Activated CD4-positive, alpha-beta T cell treated with anti-CD3 and anti-CD28 coated beads, Interleukin-2, amount 10 ng/mL, durations not matched to agents 7 days and 5 days (primary cell): ENCODE results near the gene ASTN2. TPM values are rescaled to one million over a fixed set of nuclear protein-coding genes. Genes with fewer than 3 reads are reported as not detected.

Experiments
- CTCF ChIA-PET: fragments of 350-600 bp; sonication (Branson Sonifier 250); formaldehyde crosslinking; loops from one replicate; lab custom pipeline; 2021; ENCODE audit warnings: antibody characterized with exemption; lab: Charles Lee
- POLR2A ChIA-PET: fragments of 350-600 bp; sonication (Branson Sonifier 250); formaldehyde crosslinking; loops from one replicate; lab custom pipeline; 2021; ENCODE audit warnings: antibody characterized with exemption; lab: Charles Lee
- DNase-seq: peaks from one replicate; pipeline ENCODE4 v3.0.0-alpha.2; 2020
- H3K27ac Mint-ChIP-seq: one replicate; pipeline ENCODE4 v1.8.0; 2021; ENCODE audit warnings: mild to moderate bottlenecking, moderate library complexity, mixed read lengths
- H3K27me3 Mint-ChIP-seq: one replicate; pipeline ENCODE4 v1.8.0; 2021; ENCODE audit warnings: mixed read lengths
- H3K36me3 Mint-ChIP-seq: one replicate; pipeline ENCODE4 v1.8.0; 2021; ENCODE audit warnings: low read depth, mixed read lengths
- H3K4me1 Mint-ChIP-seq: one replicate; pipeline ENCODE4 v1.8.0; 2021; ENCODE audit warnings: mixed read lengths
- H3K4me3 Mint-ChIP-seq: one replicate; pipeline ENCODE4 v1.8.0; 2021; ENCODE audit warnings: mild to moderate bottlenecking, moderate library complexity, mixed read lengths
- H3K9me3 Mint-ChIP-seq: one replicate; pipeline ENCODE4 v1.8.0; 2021; ENCODE audit warnings: mixed read lengths
- total RNA-seq, 2 experiments: library from RNA; stranded (reverse); gene quantifications; one replicate each; pipeline ENCODE4 v1.2.3, GENCODE V29; 2021

Gene ASTN2
- total RNA-seq, 2 experiments from 2014 or later, result 3.2 to 4.1 TPM

DNA sequence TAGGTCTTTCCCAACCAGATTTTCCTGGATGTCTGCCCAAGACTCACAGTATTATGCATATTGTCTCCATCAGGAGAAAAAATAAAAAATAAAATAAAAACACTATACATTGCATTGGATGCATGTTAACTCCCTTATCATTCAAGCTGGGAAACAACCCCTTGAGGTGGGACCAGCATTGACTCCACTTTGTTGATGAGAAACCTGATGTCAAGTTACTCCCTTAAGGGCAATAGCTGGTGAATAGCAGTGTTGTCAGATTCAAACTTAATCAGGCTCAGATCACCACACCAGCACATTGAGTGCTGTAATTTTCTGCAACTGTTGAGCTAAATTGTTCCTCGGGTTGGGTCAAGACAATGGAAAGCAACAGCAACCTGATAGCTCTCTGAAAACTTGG lies 991.7 kb downstream of the ASTN2 start:
- ChIA-PET POLR2A (no interaction called here), CTCF (no interaction called here)
- Mint-ChIP-seq H3K27ac (no peak overlapping the region), H3K27me3 (no peaks in the 10 kb centered on the region), H3K4me1 (no peaks in the 10 kb centered on the region), H3K9me3 (no peaks in the 10 kb centered on the region), H3K4me3 (no peak overlapping the region), H3K36me3 (no peaks in the 10 kb centered on the region)
- no peak for DNase-seq

DNA sequence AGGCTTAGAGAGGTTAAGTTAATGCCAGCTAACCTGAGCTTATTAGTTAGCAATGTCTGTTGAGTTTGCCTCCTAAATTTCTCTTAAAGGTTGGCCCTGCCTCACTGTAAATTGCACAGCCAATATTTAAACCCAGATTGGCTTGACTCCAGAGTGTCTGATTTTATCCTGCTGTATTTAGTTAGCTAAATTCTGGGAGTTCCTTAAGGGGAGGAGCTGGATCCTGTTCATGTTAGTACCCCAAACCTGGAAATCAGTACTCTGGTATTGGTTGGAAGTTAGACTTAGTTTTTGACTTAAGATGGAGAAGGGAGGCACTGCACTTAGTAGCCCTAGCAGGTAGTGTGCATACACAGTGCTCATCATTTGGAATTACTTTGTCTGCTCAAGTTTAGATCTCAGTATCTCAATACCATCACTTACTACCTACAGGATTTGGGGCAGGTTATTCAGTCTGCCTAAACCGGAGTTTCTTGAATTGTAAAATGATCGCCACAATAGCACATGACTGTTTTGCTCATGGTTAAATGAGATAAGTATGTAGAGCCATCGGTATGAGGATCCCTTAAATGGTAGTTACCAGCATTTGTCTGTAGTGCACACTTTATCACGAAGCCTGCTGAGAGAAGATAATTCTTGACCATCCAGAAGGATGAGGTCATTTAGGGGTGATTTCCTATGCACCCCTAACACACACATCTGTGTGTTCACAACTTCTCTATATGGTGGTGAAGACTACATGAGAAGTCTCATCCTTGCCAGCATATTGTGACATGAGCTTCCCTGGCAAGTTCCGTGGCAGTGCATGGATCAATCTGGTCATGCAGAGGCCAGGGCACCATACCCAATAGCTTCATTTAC lies 992.5 kb downstream of the ASTN2 start:
- no peak overlapping the region for H3K27ac Mint-ChIP-seq
- ChIA-PET CTCF (no interaction called here), POLR2A (no interaction called here)
- H3K36me3 Mint-ChIP-seq, result no peaks in the 10 kb centered on the region
- no peaks in the 10 kb centered on the region for H3K9me3 Mint-ChIP-seq
- no peaks in the 10 kb centered on the region for H3K4me1 Mint-ChIP-seq
- H3K4me3 Mint-ChIP-seq, result no peak overlapping the region
- DNase-seq, result no peak
- H3K27me3 Mint-ChIP-seq, result no peaks in the 10 kb centered on the region

DNA sequence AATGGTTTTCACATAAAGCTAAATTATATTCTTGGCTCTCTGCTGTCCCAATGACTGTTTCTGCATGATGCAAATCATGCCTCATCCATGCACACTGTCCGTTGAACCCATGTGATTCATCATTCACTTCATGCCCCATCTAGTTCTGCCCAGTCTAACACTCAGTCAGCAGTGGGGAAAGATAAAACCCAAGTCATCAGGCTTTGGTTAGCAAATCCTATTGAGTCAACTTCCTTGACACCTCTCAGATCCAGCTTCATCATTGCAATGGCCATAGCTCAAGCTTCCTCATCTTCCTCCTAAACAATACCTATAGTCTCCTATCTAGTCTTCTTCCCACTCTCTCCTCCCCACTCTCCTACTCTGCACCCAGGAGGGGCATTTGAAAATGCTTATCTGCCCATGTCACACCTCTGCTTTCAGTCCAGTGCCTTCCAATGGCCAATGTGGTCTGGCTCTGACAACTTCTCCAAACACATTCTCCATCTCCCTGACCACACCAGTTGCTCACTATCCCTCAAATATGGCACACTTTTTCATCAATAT lies 993.8 kb downstream of the ASTN2 start:
- H3K27me3 Mint-ChIP-seq, result no peaks in the 10 kb centered on the region
- no peaks in the 10 kb centered on the region for H3K4me1 Mint-ChIP-seq
- H3K27ac Mint-ChIP-seq, result no peak overlapping the region
- POLR2A ChIA-PET, result no interaction called here
- no peaks in the 10 kb centered on the region for H3K36me3 Mint-ChIP-seq
- no peak overlapping the region for H3K4me3 Mint-ChIP-seq
- no peak for DNase-seq
- CTCF ChIA-PET, result no interaction called here
- H3K9me3 Mint-ChIP-seq, result no peaks in the 10 kb centered on the region

DNA sequence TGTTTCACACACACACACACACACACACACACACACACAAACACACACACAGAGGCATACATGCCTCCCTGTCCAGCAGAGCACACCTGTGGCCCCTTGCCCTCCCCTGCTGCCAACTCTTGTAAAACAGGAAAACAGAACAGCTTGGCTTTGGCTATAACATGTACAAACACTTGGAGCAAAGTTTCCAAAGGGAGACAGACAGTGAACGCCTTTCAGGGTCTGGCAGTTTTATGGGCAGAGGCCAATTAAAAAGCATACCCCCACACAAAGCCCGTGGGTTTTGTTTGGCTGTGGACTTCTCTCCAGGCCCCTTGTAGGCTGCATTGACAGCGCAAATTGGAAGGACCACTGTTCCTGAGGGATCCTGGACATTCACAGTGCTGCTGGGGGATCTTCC lies 995.7 kb downstream of the ASTN2 start:
- Mint-ChIP-seq H3K4me3 (no peak overlapping the region), H3K27ac (no peak overlapping the region), H3K9me3 (no peaks in the 10 kb centered on the region), H3K27me3 (no peaks in the 10 kb centered on the region), H3K36me3 (no peaks in the 10 kb centered on the region), H3K4me1 (no peaks in the 10 kb centered on the region)
- no peak for DNase-seq
- ChIA-PET POLR2A (no interaction called here), CTCF (interaction anchor here (1.0 kb wide), 1 partner anchor 13 kb away, joined by 3 read pairs; no protein-coding TSS in a partner anchor)

DNA sequence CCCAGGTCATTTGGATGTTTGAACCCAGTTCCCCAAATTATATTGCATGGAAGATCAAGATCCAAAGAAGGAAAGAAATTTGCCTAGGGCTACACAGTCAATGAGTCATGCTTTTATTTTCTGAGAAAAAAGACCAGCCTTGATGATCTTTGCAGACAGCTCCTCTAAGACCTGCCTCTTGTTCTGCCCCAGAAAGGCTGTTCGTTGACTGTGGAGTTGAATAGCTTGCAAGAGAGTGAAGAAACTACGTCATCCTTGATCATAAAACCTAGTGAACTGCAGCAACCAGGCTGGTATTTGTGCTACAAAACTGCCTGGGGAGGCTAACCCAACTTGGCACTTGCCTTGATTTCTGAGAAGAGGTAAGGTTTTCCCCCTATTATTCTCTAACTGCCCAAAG lies 997.4 kb downstream of the ASTN2 start:
- POLR2A ChIA-PET, result no interaction called here
- Mint-ChIP-seq H3K27ac (no peak overlapping the region), H3K4me3 (no peak overlapping the region), H3K9me3 (no peaks in the 10 kb centered on the region), H3K4me1 (no peaks in the 10 kb centered on the region), H3K36me3 (no peaks in the 10 kb centered on the region), H3K27me3 (no peaks in the 10 kb centered on the region)
- DNase-seq, result no peak
- CTCF ChIA-PET, result no interaction called here

- no peaks in the 10 kb centered on the region for H3K4me1 Mint-ChIP-seq
- H3K4me3 Mint-ChIP-seq, result no peak overlapping the region
- no peak for DNase-seq
- CTCF ChIA-PET, result no interaction called here
- H3K36me3 Mint-ChIP-seq, result no peaks in the 10 kb centered on the region
- H3K27me3 Mint-ChIP-seq, result no peaks in the 10 kb centered on the region
- H3K9me3 Mint-ChIP-seq, result no peaks in the 10 kb centered on the region
- POLR2A ChIA-PET, result no interaction called here
- H3K27ac Mint-ChIP-seq, result no peak overlapping the region
Measured at GRCh38 chr9:116416421-116416820, 998.4 kb downstream of the ASTN2 start.

DNA sequence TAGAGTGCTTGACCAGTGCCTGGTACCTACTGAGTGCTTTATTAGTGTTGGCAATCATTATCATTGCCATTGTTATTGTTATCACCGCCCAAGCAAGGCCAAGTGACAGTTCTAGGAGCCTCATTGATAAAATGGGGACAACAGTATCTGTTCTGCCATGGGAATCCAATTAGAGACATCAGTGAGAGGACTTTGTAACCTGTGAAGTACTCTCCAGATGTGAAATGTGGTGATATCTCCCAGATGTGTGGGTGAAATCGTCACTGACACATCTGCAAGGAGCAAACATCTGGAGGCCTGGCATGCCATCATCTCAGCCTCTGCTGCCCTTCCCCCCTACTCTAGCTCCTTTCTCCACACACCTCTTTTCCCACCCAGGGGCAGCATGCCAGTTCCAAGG lies 1000.5 kb downstream of the ASTN2 start:
- Mint-ChIP-seq H3K4me1 (no peaks in the 10 kb centered on the region), H3K27me3 (no peaks in the 10 kb centered on the region), H3K9me3 (no peaks in the 10 kb centered on the region), H3K4me3 (no peak overlapping the region), H3K36me3 (no peaks in the 10 kb centered on the region), H3K27ac (no peak overlapping the region)
- DNase-seq, result no peak
- ChIA-PET CTCF (no interaction called here), POLR2A (no interaction called here)

- H3K9me3 Mint-ChIP-seq, result no peaks in the 10 kb centered on the region
- no peak overlapping the region for H3K27ac Mint-ChIP-seq
- no peak for DNase-seq
- CTCF ChIA-PET, result no interaction called here
- POLR2A ChIA-PET, result no interaction called here
- H3K27me3 Mint-ChIP-seq, result no peaks in the 10 kb centered on the region
- H3K4me1 Mint-ChIP-seq, result no peaks in the 10 kb centered on the region
- H3K4me3 Mint-ChIP-seq, result no peak overlapping the region
- H3K36me3 Mint-ChIP-seq, result no peaks in the 10 kb centered on the region
Measured at GRCh38 chr9:116411506-116411905, 1003.4 kb downstream of the ASTN2 start.

- no peaks in the 10 kb centered on the region for H3K36me3 Mint-ChIP-seq
- CTCF ChIA-PET, result no interaction called here
Measured at GRCh38 chr9:116409638-116410037, 1005.2 kb downstream of the ASTN2 start.

DNA sequence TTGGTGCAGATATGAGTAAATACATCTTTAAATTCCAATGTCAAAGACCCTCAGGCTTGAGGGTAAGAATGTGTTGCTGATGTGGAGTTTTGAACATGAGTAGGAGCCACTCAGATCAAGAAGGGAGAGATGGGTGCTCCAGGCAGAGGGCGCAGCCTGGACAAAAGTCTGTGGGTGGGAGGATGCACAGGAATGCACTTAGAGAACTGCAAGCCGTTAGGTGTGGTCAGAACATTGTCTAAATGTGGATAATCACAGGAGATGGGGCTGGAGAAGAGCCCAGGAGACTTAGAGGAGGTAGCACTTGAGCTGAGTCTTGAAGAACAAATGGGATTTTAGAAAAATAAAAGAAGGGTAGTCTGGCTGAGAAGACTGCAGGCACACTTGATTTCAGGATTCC lies 1005.7 kb downstream of the ASTN2 start:
- H3K36me3 Mint-ChIP-seq, result no peaks in the 10 kb centered on the region
- H3K9me3 Mint-ChIP-seq, result no peaks in the 10 kb centered on the region
- no peak for DNase-seq
- H3K27ac Mint-ChIP-seq, result no peak overlapping the region
- no peaks in the 10 kb centered on the region for H3K4me1 Mint-ChIP-seq
- POLR2A ChIA-PET, result no interaction called here
- H3K27me3 Mint-ChIP-seq, result no peaks in the 10 kb centered on the region
- H3K4me3 Mint-ChIP-seq, result no peak overlapping the region
- CTCF ChIA-PET, result no interaction called here

More at GRCh38 chr9:116409638-116410037, 1005.2 kb downstream of the ASTN2 start:
- H3K4me3 Mint-ChIP-seq, result no peak overlapping the region
- no peaks in the 10 kb centered on the region for H3K4me1 Mint-ChIP-seq
- H3K27me3 Mint-ChIP-seq, result no peaks in the 10 kb centered on the region
- no peak for DNase-seq
- no peaks in the 10 kb centered on the region for H3K9me3 Mint-ChIP-seq
- POLR2A ChIA-PET, result no interaction called here
- no peak overlapping the region for H3K27ac Mint-ChIP-seq

DNA sequence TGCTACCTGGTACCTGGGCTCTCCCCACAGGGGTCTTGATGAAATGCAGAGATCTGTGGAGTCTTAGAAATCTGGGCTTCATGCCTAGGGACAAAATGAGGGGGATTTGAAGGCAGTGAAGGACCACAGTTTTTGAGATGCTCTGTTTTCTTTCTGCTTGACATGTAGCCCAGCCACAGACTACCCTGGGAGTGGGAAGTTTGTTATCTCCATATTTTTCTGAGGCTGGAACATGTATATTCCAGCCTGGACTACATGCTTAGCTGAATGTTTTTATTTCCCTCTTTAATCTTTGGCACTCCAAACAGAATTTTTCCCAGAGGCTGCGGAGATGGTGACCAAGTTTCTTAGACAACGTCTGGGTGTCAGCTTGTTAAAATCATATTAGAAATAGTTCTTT lies 1008.4 kb downstream of the ASTN2 start:
- Mint-ChIP-seq H3K36me3 (no peaks in the 10 kb centered on the region), H3K4me3 (no peak overlapping the region)

GRCh38 chr9:116405321-116405720 lies 1009.5 kb downstream of the ASTN2 start:
- no peaks in the 10 kb centered on the region for H3K4me1 Mint-ChIP-seq
- POLR2A ChIA-PET, result no interaction called here

More for the DNA sequence above, 1008.4 kb downstream of the ASTN2 start:
- no peak for DNase-seq
- no peak overlapping the region for H3K27ac Mint-ChIP-seq
- no peaks in the 10 kb centered on the region for H3K4me1 Mint-ChIP-seq
- no peaks in the 10 kb centered on the region for H3K27me3 Mint-ChIP-seq
- POLR2A ChIA-PET, result no interaction called here
- H3K9me3 Mint-ChIP-seq, result no peaks in the 10 kb centered on the region
- CTCF ChIA-PET, result interaction anchor here (1.3 kb wide), 1 partner anchor 13 kb away, joined by 3 read pairs; no protein-coding TSS in a partner anchor

GRCh38 chr9:116404228-116404627 lies 1010.6 kb downstream of the ASTN2 start:
- no peaks in the 10 kb centered on the region for H3K4me1 Mint-ChIP-seq
- H3K36me3 Mint-ChIP-seq, result no peaks in the 10 kb centered on the region
- H3K4me3 Mint-ChIP-seq, result no peak overlapping the region
- CTCF ChIA-PET, result no interaction called here
- H3K27ac Mint-ChIP-seq, result no peak overlapping the region
- POLR2A ChIA-PET, result no interaction called here
- no peaks in the 10 kb centered on the region for H3K27me3 Mint-ChIP-seq
- no peaks in the 10 kb centered on the region for H3K9me3 Mint-ChIP-seq
- no peak for DNase-seq

More at GRCh38 chr9:116405321-116405720, 1009.5 kb downstream of the ASTN2 start:
- H3K36me3 Mint-ChIP-seq, result no peaks in the 10 kb centered on the region
- H3K27ac Mint-ChIP-seq, result no peak overlapping the region
- DNase-seq, result no peak
- no peaks in the 10 kb centered on the region for H3K9me3 Mint-ChIP-seq
- no peaks in the 10 kb centered on the region for H3K27me3 Mint-ChIP-seq
- CTCF ChIA-PET, result interaction anchor here (0.6 to 1.3 kb wide), 2 partner anchors 14 to 480 kb away, joined by 3 to 4 read pairs; no protein-coding TSS in a partner anchor
- H3K4me3 Mint-ChIP-seq, result no peak overlapping the region
